HG03108 (cell line): ENCODE data around the gene SACS.

Experiments used
- ATAC-seq: cut with Tn5 transposase; IDR thresholded peaks from one replicate; pipeline ENCODE4 v1.9.1; 2021; ENCODE audit warnings: moderate library complexity; ENCODE audit not compliant: unreplicated experiment

The SACS gene

DNA sequence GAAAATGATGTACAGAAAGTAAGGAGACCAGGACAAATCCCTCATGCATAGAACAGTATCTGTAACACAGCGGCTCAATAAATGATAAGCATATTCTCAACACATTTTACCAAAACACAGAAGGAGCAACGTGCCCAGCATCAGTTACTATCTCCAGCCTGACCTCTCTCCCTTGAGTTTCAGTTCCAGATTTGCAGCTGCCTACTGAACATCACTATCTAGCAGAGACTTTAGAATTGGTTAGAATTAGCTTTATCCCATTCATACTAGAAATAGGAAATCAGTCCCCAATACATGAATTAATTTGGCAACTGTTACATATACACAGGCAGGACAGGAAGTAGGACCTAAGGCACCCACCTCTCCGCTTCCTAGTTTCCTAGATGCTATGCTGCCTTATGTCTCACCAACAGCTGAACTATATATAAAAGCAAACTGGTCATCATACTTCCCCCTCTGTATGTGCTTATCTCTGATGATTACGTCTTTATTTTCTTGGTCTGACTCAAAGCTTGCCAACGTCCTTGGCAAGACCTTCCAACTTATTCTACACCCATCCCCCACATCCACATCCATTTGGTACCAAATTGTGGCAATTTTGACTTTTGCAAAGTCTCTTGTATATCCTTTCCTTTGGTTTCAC lies 61.1 kb downstream of the SACS start:
- no peak for ATAC-seq

GRCh38 chr13:23367907-23368306 lies 65.6 kb downstream of the SACS start:
- ATAC-seq, result no peak

- ATAC-seq, result no peak
Measured at GRCh38 chr13:23365652-23366051, 67.8 kb downstream of the SACS start.

- ATAC-seq, result no peak
Measured at GRCh38 chr13:23359882-23360281, 73.6 kb downstream of the SACS start.

- no peak for ATAC-seq
Measured at GRCh38 chr13:23357349-23357748, 76.2 kb downstream of the SACS start.

DNA sequence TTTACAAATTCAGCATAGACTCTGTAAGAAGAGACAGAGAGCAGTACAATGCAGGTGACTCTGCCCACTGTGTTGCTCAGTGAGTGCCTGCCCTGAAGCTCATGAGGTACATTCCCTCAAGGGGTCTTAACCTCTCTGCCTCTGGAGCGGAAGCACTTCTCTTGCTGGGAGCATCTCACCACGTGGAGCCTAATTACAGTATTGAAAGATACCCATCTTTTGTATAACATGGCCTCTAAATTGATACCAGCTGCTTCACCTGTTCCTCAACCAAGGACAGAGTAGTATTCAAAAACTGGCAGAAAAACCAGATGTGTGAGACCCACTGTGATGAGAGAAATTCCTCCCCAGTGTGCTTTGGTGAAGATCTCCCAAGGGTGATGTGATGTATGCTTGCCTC lies 77.1 kb downstream of the SACS start:
- no peak for ATAC-seq

GRCh38 chr13:23354520-23354919 lies 79.0 kb downstream of the SACS start:
- ATAC-seq, result no peak

- ATAC-seq, result no peak
Measured at GRCh38 chr13:23352161-23352560, 81.3 kb downstream of the SACS start.

DNA sequence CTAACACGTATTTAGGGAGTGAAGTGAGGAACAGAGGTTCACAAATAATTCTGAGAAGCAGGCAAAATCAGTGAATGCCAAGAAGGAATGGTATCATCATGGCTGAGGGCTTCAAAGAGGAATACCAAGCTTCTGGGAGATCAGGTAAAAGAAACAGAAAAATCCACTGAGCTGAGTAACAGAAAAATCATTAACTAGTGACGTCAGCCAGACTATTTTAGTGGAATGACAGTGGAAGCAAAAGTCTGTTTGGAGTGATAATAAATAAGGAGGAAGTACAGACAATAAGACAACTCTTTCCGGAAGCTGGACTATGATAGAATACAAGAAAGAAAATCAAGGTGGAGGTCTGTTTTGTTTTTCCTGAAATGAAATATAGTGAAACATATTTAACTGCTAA lies 83.5 kb downstream of the SACS start:
- no peak for ATAC-seq

- ATAC-seq, result no peak
Measured at GRCh38 chr13:23349161-23349897, 84.2 kb downstream of the SACS start.

DNA sequence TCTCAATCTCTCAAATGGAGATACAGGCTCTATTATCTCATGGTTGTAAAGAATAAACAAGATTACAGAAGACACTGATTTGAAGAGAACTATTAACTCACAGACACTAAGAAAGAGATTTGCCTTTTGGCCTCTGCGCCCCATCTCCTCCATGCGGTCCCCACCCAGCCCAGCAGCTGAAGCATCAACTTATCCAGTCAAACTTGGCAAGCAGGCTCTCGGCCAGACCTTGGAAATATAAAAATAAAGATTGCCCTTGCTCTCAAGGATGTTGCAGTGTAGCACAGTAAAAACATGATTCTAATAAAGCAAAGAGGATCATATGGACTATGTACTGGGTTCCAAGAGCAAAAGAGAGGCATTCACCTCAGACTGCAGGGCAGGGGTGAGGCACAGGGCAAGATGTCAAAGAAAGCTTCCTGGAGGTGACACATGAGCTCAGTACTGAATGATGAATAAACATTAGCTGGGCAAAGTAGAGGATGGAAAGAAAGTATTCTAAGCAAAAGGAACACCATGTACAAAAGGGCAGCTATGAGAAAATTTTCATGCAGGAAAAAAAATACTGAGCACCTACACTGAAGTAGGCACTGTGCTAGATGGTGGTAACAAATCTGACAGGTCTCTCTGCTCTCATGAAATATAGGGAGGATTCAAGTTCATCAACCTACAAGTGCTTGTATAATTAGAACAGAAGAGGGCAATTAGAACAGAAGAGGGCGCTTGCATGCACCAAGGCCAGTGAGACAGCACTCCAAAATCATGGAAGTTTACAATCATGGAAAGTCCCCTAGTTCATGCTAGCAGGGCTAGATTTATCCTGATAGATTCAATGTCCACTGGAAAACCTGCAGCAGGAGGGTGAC lies 85.0 kb downstream of the SACS start:
- ATAC-seq, result no peak

DNA sequence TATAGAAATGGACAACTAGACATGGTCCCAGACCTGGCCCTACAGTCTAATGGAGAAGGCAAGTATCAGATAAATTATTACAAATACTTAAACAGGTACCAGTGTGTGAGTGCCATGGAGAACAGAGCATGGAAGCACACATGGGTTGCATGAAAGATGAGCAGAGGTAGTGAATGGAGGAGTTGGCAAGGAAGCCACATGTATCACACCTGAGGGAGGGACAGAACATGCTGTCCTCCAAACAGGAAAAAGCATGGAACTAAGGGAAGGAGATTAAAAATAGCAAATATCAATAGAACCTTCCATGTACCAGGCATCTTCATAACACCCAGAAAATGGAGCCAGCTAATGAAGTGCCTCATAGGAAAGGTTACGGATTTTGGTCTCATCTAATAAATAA lies 85.9 kb downstream of the SACS start:
- no peak for ATAC-seq

- no peak for ATAC-seq
Measured at GRCh38 chr13:23344931-23345595, 88.4 kb downstream of the SACS start.

DNA sequence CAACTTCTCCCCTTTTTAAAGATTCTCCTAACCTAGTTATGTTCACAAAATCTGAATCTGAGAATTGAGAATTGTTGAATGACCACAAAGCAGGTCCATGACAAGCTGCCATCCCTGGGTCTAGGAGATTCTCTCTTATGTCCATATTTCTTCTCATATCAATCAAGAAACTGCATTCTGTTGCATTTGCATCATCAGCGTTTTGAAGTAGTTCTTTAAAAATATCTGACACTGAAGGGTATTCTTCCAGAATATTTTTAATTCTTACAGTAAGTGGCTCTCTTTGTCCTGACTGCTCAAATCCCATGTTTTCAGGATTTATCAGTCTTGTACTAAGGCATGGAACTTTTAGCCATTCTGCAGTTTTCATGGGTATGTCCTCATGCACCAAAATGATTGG lies 94.3 kb downstream of the SACS start:
- no peak for ATAC-seq

- no peak for ATAC-seq
Measured at GRCh38 chr13:23330356-23330755, 103.1 kb downstream of the SACS start.

- ATAC-seq, result no peak
Measured at GRCh38 chr13:23325191-23325590, 108.3 kb downstream of the SACS start.

DNA sequence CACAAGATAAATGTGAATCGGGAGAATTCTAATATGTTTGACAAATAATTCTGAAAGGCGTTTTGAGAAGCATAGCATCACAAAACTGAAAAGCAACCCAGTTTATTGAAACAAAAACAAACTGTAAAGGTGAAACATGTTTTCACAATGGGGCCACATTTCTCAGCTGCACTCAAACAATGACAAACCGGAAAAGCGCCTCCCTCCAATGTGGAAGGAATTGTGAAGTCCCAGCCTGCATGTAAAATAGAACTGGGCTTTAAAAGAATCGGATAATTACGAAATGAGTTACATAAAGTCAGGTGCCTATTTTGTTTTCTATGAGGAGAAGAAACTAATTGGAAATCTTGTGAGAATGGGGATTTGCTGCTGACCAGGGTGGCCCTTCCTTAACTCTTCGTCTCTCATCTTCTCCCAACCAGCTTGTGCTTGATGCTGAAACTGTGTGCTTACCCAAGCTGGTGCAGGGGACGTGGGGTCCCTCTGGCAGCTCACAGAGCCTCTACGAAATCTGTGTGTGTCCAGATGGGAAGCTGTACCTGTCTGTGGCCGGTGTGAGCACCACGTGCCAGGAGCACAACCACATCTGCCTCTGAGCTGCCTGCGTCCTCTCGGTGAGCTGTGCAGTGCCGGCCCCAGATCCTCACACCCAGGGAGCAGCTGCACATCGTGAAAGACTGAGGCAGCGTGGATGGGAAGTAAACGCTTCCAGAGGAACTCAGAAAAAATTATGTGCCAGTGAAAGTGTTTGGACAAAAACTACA lies 109.4 kb downstream of the SACS start:
- no peak for ATAC-seq

DNA sequence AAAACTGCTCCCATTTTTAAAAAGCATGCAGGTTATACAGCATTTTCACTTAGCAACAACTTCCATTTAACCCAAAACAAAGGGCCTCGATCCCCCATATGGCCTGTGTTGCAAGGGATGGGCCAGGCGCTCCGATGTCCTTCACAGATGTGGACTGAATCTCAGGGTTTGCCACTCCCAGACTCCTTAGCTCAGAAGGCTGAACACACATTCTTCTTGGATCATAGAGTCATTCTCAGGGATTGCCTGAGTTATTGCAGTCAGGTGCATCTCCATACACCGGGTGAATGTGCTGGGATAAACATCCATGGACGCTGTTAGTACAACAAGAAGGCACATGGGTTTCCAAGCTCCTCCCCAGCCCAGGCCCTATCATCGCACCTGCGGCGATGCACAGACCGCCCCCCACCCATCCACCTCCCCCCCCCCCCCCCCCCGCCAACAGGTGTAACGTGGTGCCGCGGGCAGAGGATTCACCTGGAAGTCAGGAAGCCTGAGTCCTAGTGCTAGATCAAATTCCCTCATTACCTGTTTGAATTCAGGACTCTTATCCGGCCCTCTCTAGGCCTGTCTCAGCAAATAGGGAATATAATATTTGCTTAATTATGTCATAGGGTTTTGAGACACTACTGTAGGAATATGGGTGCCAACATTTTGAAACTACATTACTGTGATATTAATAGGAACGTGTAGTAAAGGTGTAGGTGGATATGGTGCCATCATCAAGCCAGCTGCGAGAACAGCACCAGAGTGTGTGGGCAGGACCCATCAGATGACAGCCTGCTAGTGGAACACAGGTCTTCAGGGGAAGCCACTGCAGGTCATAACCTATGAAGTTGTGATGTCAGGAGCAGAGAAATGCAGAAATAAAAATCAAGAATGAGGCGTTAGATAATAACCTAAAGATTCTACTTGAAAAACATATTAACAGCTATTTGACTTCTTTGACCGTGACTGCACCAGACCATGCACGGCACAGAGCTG lies 110.9 kb downstream of the SACS start:
- ATAC-seq, result no peak

DNA sequence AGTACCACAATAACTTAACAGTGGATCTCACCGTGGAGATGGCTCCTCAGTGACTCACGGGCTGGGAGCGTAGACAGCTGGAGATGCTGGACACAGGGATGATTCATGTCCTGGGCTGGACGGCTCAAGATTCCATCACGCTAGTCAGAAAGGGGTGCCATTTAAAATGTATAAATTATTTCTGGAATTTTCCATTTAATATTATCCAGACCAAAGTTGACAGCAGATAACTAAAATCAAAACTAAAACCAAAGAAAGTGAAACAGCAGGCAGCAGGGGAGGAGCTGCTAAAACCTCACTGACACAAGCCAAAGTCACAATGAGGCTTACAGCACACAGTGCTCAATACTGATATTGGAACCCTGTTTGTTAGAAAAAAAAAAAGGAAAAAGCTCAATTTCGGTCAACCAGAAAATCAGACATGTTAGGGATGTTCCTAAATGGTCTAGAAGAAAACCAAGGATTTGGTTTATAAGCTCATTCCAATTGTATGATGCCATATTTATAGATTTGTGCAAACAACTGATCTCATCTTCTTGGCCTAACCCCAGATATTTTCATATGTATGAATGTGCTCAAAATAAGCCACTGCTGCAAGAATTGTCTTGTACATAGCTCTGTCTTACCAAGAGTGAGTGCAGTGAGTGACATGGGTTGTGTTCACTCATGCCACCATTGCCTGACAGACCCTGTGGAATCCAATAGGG lies 111.8 kb downstream of the SACS start:
- ATAC-seq, result peak; percentile 79
